PFSK-1 (cell line): ENCODE results near the gene GALNT10.

Experiments used
- FOXP2 ChIP-seq: optimal IDR thresholded peaks from 2 replicates; pipeline ENCODE3; 2011; ENCODE audit warnings: borderline replicate concordance, control low read depth, inconsistent platforms; ENCODE audit not compliant: insufficient read depth; ENCODE audit errors: extremely low read length, extremely low read depth
- POLR2AphosphoS5 ChIP-seq: IDR thresholded peaks from 2 replicates; pipeline ENCODE4 v1.6.1; 2012; ENCODE audit warnings: low read depth, mild to moderate bottlenecking, control low read depth, low read length, moderate library complexity
- SIN3A ChIP-seq: IDR thresholded peaks from 2 replicates; pipeline ENCODE4 v1.6.1; 2012; ENCODE audit warnings: mild to moderate bottlenecking, low read length, moderate library complexity, borderline replicate concordance; ENCODE audit not compliant: insufficient read depth
- TAF1 ChIP-seq: IDR thresholded peaks from 2 replicates; pipeline ENCODE4 v1.6.1; 2012; ENCODE audit warnings: low read length, control low read depth, borderline replicate concordance; ENCODE audit not compliant: insufficient read depth
- TF ChIP-seq, protein P1 (sequence below), 2 experiments: IDR thresholded peaks; 2 replicates each; pipeline versions ENCODE4 v1.6.1 to v1.8.0; 2011 to 2012; ENCODE audit warnings: low read depth in 2 of 2, low read length in 2 of 2, control low read depth in 1 of 2, inconsistent platforms in 1 of 2, mild to moderate bottlenecking in 1 of 2, moderate library complexity in 1 of 2; ENCODE audit not compliant: insufficient read depth in 1 of 2

The GALNT10 gene

GRCh38 chr5:154285661-154286408 lies 95.3 kb downstream of the GALNT10 start:
- no peak for TF ChIP-seq FOXP2
- TF ChIP-seq, protein P1, sequence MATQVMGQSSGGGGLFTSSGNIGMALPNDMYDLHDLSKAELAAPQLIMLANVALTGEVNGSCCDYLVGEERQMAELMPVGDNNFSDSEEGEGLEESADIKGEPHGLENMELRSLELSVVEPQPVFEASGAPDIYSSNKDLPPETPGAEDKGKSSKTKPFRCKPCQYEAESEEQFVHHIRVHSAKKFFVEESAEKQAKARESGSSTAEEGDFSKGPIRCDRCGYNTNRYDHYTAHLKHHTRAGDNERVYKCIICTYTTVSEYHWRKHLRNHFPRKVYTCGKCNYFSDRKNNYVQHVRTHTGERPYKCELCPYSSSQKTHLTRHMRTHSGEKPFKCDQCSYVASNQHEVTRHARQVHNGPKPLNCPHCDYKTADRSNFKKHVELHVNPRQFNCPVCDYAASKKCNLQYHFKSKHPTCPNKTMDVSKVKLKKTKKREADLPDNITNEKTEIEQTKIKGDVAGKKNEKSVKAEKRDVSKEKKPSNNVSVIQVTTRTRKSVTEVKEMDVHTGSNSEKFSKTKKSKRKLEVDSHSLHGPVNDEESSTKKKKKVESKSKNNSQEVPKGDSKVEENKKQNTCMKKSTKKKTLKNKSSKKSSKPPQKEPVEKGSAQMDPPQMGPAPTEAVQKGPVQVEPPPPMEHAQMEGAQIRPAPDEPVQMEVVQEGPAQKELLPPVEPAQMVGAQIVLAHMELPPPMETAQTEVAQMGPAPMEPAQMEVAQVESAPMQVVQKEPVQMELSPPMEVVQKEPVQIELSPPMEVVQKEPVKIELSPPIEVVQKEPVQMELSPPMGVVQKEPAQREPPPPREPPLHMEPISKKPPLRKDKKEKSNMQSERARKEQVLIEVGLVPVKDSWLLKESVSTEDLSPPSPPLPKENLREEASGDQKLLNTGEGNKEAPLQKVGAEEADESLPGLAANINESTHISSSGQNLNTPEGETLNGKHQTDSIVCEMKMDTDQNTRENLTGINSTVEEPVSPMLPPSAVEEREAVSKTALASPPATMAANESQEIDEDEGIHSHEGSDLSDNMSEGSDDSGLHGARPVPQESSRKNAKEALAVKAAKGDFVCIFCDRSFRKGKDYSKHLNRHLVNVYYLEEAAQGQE (IDR thresholded peaks at IDR 0.05; ENCODE audit: insufficient read depth in 1 of 2, low read depth in 2 of 2, low read length in 2 of 2): no peak
- no peak for TF ChIP-seq POLR2AphosphoS5
- TF ChIP-seq TAF1: no peak
- TF ChIP-seq SIN3A: no peak

GRCh38 chr5:154286557-154286956 lies 96.0 kb downstream of the GALNT10 start:
- TF ChIP-seq FOXP2 (no peak), TAF1 (no peak), SIN3A (no peak), POLR2AphosphoS5 (no peak)
- TF ChIP-seq, protein P1 (IDR thresholded peaks at IDR 0.05; ENCODE audit: insufficient read depth in 1 of 2, low read depth in 2 of 2, low read length in 2 of 2): no peak

GRCh38 chr5:154287136-154287535 lies 96.6 kb downstream of the GALNT10 start:
- TF ChIP-seq POLR2AphosphoS5: no peak
- no peak for TF ChIP-seq SIN3A
- TF ChIP-seq, protein P1 (IDR thresholded peaks at IDR 0.05; ENCODE audit: insufficient read depth in 1 of 2, low read depth in 2 of 2, low read length in 2 of 2): no peak
- no peak for TF ChIP-seq TAF1
- TF ChIP-seq FOXP2: no peak

- TF ChIP-seq SIN3A (no peak), FOXP2 (no peak), TAF1 (no peak), POLR2AphosphoS5 (no peak)
- TF ChIP-seq, protein P1 (IDR thresholded peaks at IDR 0.05; ENCODE audit: insufficient read depth in 1 of 2, low read depth in 2 of 2, low read length in 2 of 2): no peak
These were observed 97.6 kb downstream of the GALNT10 start for GRCh38 chr5:154288145-154288544.

DNA sequence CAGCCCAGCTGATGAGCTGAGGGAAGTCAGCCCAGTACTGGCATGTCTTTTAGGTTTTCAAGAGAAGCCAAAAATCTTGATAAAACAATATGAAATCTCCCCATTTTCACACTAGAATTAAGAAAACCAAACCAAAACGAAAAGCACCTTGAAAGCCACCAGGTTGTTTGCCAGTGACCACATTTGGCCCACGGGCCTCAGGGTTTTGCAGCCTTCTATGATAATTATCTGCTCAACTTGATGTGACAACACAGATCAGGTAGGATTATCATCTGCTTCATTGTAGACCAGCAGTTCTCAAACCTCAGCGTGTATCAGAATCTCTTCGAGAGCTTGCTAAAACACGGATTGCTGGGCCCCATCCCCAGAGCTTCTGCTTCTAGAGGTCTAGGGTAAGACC lies 101.4 kb downstream of the GALNT10 start:
- TF ChIP-seq, protein P1 (IDR thresholded peaks at IDR 0.05; ENCODE audit: insufficient read depth in 1 of 2, low read depth in 2 of 2, low read length in 2 of 2): no peak
- TF ChIP-seq SIN3A (no peak), POLR2AphosphoS5 (no peak), FOXP2 (no peak), TAF1 (no peak)
